ENCODE measurements around the gene BANP.

GRCh38 chr16:88113545-88114045, 162.4 kb downstream of the BANP start:
- TF ChIP-seq POLR2A (IDR thresholded peaks at IDR 0.05; ENCODE audit: low read length) (no peak), GATA1 (IDR thresholded peaks at IDR 0.05; ENCODE audit: low read depth, low read length) (no peak)

Measured in erythroblast (primary cell).